AG04449 (cell line): Measurements from ENCODE around the gene BRF1.

Experiments
- CTCF ChIA-PET: fragments of 350-600 bp; formaldehyde crosslinking; extraction: SDS; loops from one replicate; lab custom pipeline; 2021; ENCODE audit warnings: antibody characterized with exemption; lab: Yijun Ruan, JAX
- POLR2A ChIA-PET: fragments of 400-600, 350-600 bp; formaldehyde crosslinking; extraction: SDS; loops from one replicate; lab custom pipeline; 2020; ENCODE audit warnings: antibody characterized with exemption, inconsistent platforms; lab: Yijun Ruan, JAX
- DNase-seq: peaks from one replicate; pipeline ENCODE4 v3.0.0-alpha.2; 2010; ENCODE audit warnings: low read depth, low spot score
- H3K4me3 ChIP-seq: 2 replicates; pipeline ENCODE4 v1.5.1; 2011; ENCODE audit warnings: low read depth, mild to moderate bottlenecking, control low read depth, low read length
- TF ChIP-seq, protein P1 (sequence below): IDR thresholded peaks from one replicate; pipeline ENCODE4 v1.5.1; 2011; ENCODE audit warnings: mild to moderate bottlenecking, moderate library complexity, low read length, control low read depth, inconsistent platforms; ENCODE audit not compliant: insufficient read depth; ENCODE audit errors: missing control alignments

The BRF1 gene

DNA sequence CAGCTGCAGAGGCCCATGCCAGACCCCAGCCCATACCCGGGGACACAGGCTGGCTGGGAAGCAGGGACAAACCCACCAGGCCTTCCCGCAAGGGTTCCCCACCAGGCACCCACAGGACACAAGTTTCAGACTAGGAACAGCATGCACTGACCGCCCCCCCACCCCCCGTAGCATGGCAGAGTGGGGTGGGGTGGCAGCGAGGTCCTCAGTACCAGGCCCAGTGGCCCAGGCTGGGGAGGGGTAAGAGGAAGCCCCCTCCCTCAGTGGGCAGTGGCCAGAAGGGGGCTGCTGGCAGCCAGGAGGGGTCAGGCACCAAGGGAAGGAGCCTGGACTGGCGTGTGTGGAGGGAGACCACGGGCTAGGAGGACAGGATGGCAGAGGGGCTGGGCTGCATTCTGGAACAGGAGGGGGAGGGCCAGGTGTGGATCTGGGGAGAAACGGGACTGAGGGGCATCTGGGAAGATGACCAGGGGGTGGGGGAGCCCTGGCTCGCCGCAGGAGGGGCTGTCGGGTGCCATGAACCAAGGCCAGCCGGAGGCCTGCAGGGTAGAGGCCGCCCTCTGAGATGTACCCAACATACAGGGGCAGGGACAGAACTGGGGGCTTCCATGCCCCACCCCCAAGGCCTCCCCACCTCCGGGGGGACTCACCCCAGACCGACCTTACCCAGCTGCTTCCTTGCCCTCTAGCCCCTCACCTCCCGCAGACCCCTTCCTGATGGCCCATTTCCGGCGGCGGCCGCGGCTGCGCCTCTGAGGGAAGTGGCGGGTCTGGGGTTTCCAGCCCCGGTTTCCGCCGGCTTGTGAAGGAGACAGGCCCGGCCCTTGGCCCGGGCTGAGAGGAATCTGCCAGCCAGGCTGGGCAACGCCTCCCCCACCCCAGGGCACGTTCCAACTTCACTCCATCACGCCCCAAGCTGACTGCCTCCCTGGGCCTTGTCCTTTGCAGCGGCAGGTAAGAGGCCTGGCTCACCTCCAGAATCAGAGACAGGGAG, 126.6 kb downstream of the BRF1 start:
- CTCF ChIA-PET: no interaction called here
- POLR2A ChIA-PET: no interaction called here
- H3K4me3 ChIP-seq: no peak overlapping the region
- TF ChIP-seq, protein P1, sequence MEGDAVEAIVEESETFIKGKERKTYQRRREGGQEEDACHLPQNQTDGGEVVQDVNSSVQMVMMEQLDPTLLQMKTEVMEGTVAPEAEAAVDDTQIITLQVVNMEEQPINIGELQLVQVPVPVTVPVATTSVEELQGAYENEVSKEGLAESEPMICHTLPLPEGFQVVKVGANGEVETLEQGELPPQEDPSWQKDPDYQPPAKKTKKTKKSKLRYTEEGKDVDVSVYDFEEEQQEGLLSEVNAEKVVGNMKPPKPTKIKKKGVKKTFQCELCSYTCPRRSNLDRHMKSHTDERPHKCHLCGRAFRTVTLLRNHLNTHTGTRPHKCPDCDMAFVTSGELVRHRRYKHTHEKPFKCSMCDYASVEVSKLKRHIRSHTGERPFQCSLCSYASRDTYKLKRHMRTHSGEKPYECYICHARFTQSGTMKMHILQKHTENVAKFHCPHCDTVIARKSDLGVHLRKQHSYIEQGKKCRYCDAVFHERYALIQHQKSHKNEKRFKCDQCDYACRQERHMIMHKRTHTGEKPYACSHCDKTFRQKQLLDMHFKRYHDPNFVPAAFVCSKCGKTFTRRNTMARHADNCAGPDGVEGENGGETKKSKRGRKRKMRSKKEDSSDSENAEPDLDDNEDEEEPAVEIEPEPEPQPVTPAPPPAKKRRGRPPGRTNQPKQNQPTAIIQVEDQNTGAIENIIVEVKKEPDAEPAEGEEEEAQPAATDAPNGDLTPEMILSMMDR: no peak
- DNase-seq: no peak

DNA sequence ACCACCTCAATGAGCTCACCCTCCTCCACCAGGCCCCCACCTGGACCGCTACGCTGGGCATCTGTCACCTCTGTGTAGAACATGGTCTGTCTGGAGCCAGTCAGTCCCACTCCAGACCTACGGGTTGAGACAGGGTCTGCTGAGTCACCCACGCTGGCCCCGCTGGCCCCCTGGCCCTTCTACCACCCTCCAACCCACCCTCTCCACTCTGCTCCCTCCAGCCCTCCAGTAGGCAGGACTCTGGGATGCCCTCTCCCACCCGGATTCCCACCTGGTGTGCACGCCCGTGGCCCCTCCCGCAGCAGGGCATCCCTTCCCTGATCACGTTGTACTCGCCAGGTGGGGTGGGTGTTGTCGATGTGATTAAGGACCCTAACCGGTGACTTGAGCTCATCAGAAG, 127.7 kb downstream of the BRF1 start:
- ChIA-PET POLR2A (no interaction called here), CTCF (no interaction called here)
- no peak for DNase-seq
- H3K4me3 ChIP-seq: no peak overlapping the region
- TF ChIP-seq, protein P1: no peak

DNA sequence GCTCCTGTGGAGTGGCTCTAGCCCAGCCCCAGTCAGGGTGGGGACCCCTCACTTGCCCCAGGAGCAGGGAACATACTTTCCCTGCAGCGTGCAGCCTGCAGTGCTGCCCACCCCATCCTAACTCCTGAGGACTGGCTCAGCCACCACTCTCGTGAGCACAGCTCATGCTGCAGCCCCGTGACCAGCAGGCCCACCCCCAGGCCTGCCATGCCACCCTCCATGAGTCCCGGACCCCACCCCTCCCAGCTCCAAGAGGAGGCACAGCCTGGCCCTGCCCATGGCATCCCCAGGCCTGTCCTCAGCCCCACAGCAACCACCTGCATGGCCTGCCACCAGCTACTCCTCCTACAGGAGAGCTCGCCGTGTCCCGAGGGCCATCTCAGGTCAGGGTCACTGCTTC, 128.3 kb downstream of the BRF1 start:
- ChIA-PET POLR2A (no interaction called here), CTCF (interaction anchor here (3.2 kb wide), 1 partner anchor 8 kb away, joined by 12 read pairs; the partner anchor contains the start of gene NUDT14)

DNA sequence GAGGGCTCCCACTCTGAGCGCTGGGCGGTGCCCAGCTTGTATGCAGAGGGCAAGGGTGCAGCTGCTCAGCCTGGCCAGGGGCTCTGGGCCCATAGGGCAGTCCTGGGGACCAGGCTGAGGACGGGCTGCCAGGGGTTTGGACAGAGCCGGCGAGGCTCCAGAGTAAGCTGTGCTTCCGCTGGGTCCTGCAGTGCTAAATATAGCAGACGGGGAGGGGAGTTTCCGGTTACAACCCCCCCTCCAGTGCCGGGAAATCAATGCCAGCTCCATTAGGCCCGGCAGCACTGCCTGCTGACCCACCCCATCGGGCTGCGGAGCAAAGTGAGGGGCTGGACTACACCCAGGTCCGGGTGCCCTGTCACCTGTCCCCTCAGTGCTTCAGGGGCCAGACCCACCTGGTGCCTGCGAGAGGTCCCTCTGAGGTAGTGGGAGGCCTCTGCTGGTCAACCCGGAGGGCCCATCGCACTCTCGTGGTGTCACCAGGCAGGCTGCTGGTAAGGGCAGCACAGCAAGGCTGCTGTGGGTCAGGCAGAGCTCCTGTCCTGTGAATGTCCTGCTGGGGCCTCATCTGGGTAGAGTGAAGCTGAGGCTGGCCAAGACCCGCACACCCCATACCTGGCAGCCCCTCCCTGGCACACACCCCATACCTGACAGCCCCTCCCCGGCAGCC, 129.7 kb downstream of the BRF1 start:
- DNase-seq: no peak
- TF ChIP-seq, protein P1: no peak
- no peak overlapping the region for H3K4me3 ChIP-seq
- POLR2A ChIA-PET: no interaction called here
- CTCF ChIA-PET: interaction anchor here (3.2 kb wide), 1 partner anchor 10 kb away, joined by 12 read pairs; the partner anchor contains the start of gene NUDT14

More for the DNA sequence above, 128.3 kb downstream of the BRF1 start:
- DNase-seq: no peak
- H3K4me3 ChIP-seq: no peak overlapping the region
- TF ChIP-seq, protein P1: no peak

DNA sequence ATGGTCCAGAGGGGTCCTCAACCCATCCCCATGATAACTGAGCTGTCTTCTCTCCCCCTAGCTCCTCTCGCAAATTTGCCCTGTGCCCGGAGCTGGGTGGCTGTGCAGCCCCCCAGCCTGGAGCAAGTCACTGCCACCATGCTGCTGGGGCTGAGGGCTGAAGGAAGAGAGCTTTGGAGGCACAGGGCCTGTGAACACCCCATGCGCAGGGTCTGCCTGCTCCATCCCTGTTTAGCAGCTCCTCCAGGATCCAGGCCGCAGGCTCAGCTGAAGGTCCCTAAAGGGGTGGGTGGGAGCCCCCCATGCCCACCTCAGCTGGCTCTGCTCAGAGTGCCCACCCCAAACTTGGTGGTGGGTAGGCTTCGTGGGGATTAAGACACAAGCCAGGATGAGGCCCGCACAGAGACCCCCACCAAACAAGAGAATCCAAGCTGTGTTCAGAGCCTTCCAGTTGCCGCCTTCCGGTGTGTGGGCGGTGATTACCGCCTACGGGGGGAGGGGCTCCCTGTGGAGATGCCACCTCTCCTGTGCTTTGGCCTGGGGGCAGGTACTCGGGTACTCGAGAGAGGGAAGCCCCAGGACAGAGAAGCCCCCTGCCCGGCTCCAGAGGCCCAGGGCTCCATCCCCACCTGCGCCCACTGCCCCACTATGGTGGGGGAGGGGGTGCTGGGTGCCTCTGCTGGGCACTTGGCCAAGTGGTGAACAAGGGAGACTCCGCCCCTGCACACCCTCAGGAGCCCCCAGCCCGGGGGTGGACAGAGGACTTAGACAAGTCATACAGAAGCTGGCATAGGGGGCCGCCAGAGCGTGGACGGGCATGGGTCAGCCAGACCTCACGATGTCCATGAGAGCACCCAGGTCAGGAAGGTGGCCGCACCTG, 130.8 kb downstream of the BRF1 start:
- TF ChIP-seq, protein P1: no peak
- DNase-seq: no peak
- no peak overlapping the region for H3K4me3 ChIP-seq
- ChIA-PET CTCF (interaction anchor here (1.0 to 3.2 kb wide), 2 partner anchors 11 to 83 kb away, joined by 3 to 12 read pairs; partner anchors contain the start of gene NUDT14), POLR2A (interaction anchor here (1.0 kb wide), 1 partner anchor 15 kb away, joined by 3 read pairs; no protein-coding TSS in a partner anchor)
